ENCODE data around the gene LNX1. TPM values are rescaled to one million over a fixed set of nuclear protein-coding genes. Genes with fewer than 3 reads are reported as not detected.

Gene LNX1
- total and polyA plus RNA-seq, 4 experiments from 2014 or later, result 0.44 to 0.78 TPM; not detected in 2

DNA sequence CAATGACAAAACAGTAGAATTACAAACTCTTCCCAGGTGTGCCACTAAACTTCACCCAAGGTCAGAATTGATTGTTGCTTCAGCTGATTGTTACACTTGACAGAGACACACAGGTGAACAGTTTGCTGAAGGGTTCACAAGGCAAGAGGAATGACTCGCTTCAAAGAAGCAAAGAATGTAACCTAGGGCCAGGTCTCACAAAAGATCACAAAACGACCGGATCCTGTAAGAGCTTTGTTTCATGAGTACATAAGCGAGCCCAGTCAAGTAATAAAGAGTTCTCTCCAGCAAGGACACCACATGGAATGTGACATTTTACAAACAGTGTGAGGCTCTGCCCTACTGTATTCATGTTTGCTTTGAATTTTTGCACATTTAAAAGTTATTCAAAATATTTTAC is 9.1 kb downstream of the LNX1 start:
- Mint-ChIP-seq H3K4me3 (no peak overlapping the region), H3K27ac (no peak overlapping the region), H3K4me1 (no peaks in the 10 kb centered on the region), H3K27me3 (peaks cover 1 to 5% of the 10 kb centered on the region in 2 donors), H3K36me3 (no peaks in the 10 kb centered on the region), H3K9me3 (peaks cover 0 to 1% (median 0%) of the 10 kb centered on the region in 8 donors)
- ChIA-PET CTCF (ENCODE audit: partially characterized antibody) (no interaction called here), POLR2A (ENCODE audit: partially characterized antibody) (no interaction called here)
- no peaks in the 10 kb centered on the region for H3K36me3 ChIP-seq (ENCODE audit: insufficient read depth, low read length)
- H3K27ac ChIP-seq (ENCODE audit: low read depth, low read length), result no peak overlapping the region
- H3K9me3 ChIP-seq (ENCODE audit: control insufficient read depth in 1 of 2, low read length in 2 of 2), result no peaks in the 10 kb centered on the region
- intact Hi-C loops (cut with micrococcal nuclease), result no loop called here
- DNase-seq, result no peak
- no peaks in the 10 kb centered on the region for H3K27me3 ChIP-seq (ENCODE audit: insufficient read depth, low read length)
- H3K4me1 ChIP-seq (ENCODE audit: insufficient read depth, low read length), result no peaks in the 10 kb centered on the region
- H3K4me3 ChIP-seq (ENCODE audit: low read length in 2 of 2), result no peak overlapping the region

DNA sequence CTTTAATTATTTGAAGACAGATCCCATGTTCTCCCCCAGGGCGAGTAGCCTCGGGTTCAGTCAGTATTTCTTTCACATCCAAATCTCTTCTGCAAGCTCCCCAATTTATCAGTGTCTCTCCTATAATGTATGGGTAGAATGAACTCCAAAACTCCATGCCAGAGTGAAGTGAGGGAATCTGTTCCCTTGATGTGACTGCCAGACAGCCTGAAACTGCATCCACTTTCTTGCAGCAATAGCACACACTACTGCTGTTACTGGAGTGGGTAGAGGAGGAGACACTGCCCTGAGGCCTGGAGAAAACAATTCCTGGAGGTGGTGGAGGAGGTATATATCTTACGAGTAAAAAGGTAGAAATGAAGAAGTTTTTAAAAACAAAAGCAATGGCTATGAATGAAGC is 11.0 kb downstream of the LNX1 start:
- H3K36me3 ChIP-seq (ENCODE audit: insufficient read depth, low read length), result no peaks in the 10 kb centered on the region
- H3K4me1 ChIP-seq (ENCODE audit: insufficient read depth, low read length), result no peaks in the 10 kb centered on the region
- H3K27me3 Mint-ChIP-seq, result peaks cover 1 to 6% of the 10 kb centered on the region in 2 donors
- H3K27me3 ChIP-seq (ENCODE audit: insufficient read depth, low read length), result no peaks in the 10 kb centered on the region
- intact Hi-C loops (cut with micrococcal nuclease), result no loop called here
- ChIA-PET CTCF (ENCODE audit: partially characterized antibody) (no interaction called here), POLR2A (ENCODE audit: partially characterized antibody) (no interaction called here)
- no peak for DNase-seq
- H3K4me1 Mint-ChIP-seq, result no peaks in the 10 kb centered on the region
- H3K27ac ChIP-seq (ENCODE audit: low read depth, low read length), result no peak overlapping the region
- no peaks in the 10 kb centered on the region for H3K9me3 ChIP-seq (ENCODE audit: control insufficient read depth in 1 of 2, low read length in 2 of 2)
- peaks cover 0 to 5% (median 0%) of the 10 kb centered on the region in 8 donors for H3K9me3 Mint-ChIP-seq
- no peak overlapping the region for H3K4me3 ChIP-seq (ENCODE audit: low read length in 2 of 2)
- no peak overlapping the region for H3K27ac Mint-ChIP-seq
- no peaks in the 10 kb centered on the region for H3K36me3 Mint-ChIP-seq
- H3K4me3 Mint-ChIP-seq, result no peak overlapping the region

DNA sequence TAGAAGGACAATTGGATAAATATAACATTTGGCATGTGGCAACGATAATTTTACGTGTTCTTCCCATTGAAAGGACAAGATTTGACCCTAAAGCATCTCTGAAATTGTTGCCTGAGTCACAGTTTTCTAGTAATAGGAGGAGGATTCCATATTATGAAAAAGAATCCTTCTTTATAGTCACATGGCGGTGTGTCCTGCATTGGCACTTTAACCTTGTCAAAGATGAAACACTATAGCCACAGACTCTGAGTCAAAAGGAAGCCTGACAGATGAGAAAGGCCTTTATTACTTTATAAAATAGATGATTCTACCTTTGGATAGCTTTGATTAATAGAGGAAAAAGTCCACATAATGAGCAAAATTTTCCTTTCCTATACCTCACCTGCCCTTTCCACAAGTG is 11.5 kb downstream of the LNX1 start:
- intact Hi-C loops (cut with micrococcal nuclease), result no loop called here
- Histone ChIP-seq H3K4me1 (ENCODE audit: insufficient read depth, low read length) (no peaks in the 10 kb centered on the region), H3K27ac (ENCODE audit: low read depth, low read length) (no peak overlapping the region), H3K27me3 (ENCODE audit: insufficient read depth, low read length) (no peaks in the 10 kb centered on the region), H3K4me3 (ENCODE audit: low read length in 2 of 2) (no peak overlapping the region), H3K36me3 (ENCODE audit: insufficient read depth, low read length) (no peaks in the 10 kb centered on the region), H3K9me3 (ENCODE audit: control insufficient read depth in 1 of 2, low read length in 2 of 2) (no peaks in the 10 kb centered on the region)
- no peaks in the 10 kb centered on the region for H3K4me1 Mint-ChIP-seq
- POLR2A ChIA-PET (ENCODE audit: partially characterized antibody), result no interaction called here
- H3K4me3 Mint-ChIP-seq, result no peak overlapping the region
- CTCF ChIA-PET (ENCODE audit: partially characterized antibody), result no interaction called here
- H3K27ac Mint-ChIP-seq, result no peak overlapping the region
- H3K27me3 Mint-ChIP-seq, result peaks cover 1 to 6% of the 10 kb centered on the region in 2 donors
- no peak for DNase-seq
- H3K9me3 Mint-ChIP-seq, result peaks cover 0 to 5% (median 0%) of the 10 kb centered on the region in 8 donors
- no peaks in the 10 kb centered on the region for H3K36me3 Mint-ChIP-seq

DNA sequence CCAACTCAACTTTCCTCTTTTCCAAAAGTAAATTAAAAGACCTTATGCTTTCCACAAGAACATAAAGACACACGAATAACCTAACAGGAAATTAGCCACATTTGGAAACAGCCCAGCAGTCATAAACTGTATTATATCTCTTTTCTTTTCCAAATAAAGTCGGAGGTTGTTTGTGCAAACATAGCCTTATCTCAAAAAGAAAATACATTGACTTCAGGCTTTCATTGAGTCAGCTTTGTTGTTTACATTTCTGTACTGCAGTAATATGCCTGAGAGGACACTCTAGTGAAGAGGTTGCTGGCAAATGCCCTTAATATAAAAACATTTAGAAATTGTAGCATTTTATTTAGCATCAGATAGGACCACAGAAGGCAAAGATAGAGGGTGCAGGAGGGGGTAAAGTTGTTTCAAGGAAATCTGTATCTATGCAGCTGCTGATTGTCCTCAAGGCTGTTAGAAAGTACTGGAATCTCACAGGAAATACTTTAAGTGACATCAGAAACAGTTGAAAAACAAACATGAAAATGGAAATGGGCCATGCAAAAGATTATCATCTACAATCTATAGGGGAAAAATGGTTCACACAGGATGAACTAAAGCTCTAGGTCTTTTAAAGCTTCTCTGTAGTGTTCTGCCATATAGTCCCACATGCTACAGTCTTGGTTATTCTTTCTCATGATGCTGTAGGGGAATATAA is 14.5 kb downstream of the LNX1 start:
- Mint-ChIP-seq H3K27me3 (peaks cover 0 to 1% of the 10 kb centered on the region in 2 donors), H3K36me3 (no peaks in the 10 kb centered on the region), H3K4me3 (no peak overlapping the region), H3K4me1 (no peaks in the 10 kb centered on the region), H3K9me3 (peaks cover 0 to 6% (median 0%) of the 10 kb centered on the region in 8 donors), H3K27ac (no peak overlapping the region)
- no peak overlapping the region for H3K4me3 ChIP-seq (ENCODE audit: low read length in 2 of 2)
- no peaks in the 10 kb centered on the region for H3K27me3 ChIP-seq (ENCODE audit: insufficient read depth, low read length)
- DNase-seq, result no peak
- H3K4me1 ChIP-seq (ENCODE audit: insufficient read depth, low read length), result no peaks in the 10 kb centered on the region
- no peak overlapping the region for H3K27ac ChIP-seq (ENCODE audit: low read depth, low read length)
- ChIA-PET POLR2A (ENCODE audit: partially characterized antibody) (no interaction called here), CTCF (ENCODE audit: partially characterized antibody) (no interaction called here)
- H3K36me3 ChIP-seq (ENCODE audit: insufficient read depth, low read length), result no peaks in the 10 kb centered on the region
- H3K9me3 ChIP-seq (ENCODE audit: control insufficient read depth in 1 of 2, low read length in 2 of 2), result no peaks in the 10 kb centered on the region
- intact Hi-C loops (cut with micrococcal nuclease), result no loop called here

DNA sequence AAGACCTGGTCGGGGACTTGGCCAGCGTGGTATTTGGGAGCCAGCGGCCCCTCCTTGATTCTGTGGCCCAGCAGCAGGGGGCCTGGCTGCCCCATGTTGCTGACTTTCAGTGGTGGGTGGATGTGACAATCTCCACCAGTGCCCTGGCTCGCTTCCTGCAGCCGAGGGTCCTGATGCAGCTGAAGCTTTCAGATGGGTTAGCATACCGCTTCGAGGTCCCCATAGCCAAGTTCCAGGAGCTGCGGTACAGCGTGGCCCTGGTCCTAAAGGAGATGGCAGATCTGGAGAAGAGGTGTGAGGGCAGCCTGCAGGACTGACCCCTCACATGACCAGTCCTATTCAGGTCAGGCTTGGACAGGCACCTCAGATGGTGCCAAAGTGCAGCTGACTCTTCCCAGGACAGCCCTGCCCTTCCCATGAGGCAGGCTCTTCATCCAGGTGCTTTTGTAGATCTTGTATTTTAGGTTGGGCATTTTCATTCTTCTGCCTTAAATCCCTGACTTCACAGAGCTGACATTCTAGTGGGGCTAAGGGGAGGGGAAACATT is 15.1 kb downstream of the LNX1 start:
- H3K4me3 Mint-ChIP-seq, result no peak overlapping the region
- peaks cover 0 to 1% of the 10 kb centered on the region in 2 donors for H3K27me3 Mint-ChIP-seq
- H3K9me3 ChIP-seq (ENCODE audit: control insufficient read depth in 1 of 2, low read length in 2 of 2), result no peaks in the 10 kb centered on the region
- no peaks in the 10 kb centered on the region for H3K4me1 ChIP-seq (ENCODE audit: insufficient read depth, low read length)
- H3K36me3 Mint-ChIP-seq, result no peaks in the 10 kb centered on the region
- intact Hi-C loops (cut with micrococcal nuclease), result no loop called here
- no peaks in the 10 kb centered on the region for H3K36me3 ChIP-seq (ENCODE audit: insufficient read depth, low read length)
- H3K27me3 ChIP-seq (ENCODE audit: insufficient read depth, low read length), result no peaks in the 10 kb centered on the region
- no peaks in the 10 kb centered on the region for H3K4me1 Mint-ChIP-seq
- H3K9me3 Mint-ChIP-seq, result peaks cover 0 to 6% (median 0%) of the 10 kb centered on the region in 8 donors
- H3K4me3 ChIP-seq (ENCODE audit: low read length in 2 of 2), result no peak overlapping the region
- CTCF ChIA-PET (ENCODE audit: partially characterized antibody), result no interaction called here
- no peak overlapping the region for H3K27ac Mint-ChIP-seq
- POLR2A ChIA-PET (ENCODE audit: partially characterized antibody), result no interaction called here
- DNase-seq, result no peak
- H3K27ac ChIP-seq (ENCODE audit: low read depth, low read length), result no peak overlapping the region

DNA sequence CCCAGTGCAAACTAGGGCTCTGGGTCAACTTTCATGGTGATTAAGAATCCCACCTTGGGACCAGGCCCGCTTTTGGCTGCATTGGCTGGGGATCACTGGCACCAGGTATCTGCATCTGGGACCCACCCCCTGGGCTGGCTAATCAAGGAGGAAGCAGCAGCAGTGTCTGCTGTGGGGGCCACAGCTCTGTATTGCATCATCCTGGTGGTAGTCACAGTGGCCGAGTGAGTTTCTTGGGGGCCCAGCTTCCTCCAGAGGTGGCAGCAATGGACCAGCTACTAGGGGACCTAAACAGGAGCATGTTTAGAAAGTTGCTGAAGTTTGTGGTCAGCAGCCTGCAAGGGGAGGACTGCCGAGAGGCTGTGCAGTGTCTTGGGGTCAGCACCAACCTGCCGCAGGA is 15.7 kb downstream of the LNX1 start:
- POLR2A ChIA-PET (ENCODE audit: partially characterized antibody), result no interaction called here
- Histone ChIP-seq H3K4me3 (ENCODE audit: low read length in 2 of 2) (no peak overlapping the region), H3K27me3 (ENCODE audit: insufficient read depth, low read length) (no peaks in the 10 kb centered on the region), H3K9me3 (ENCODE audit: control insufficient read depth in 1 of 2, low read length in 2 of 2) (no peaks in the 10 kb centered on the region), H3K4me1 (ENCODE audit: insufficient read depth, low read length) (no peaks in the 10 kb centered on the region), H3K27ac (ENCODE audit: low read depth, low read length) (no peak overlapping the region), H3K36me3 (ENCODE audit: insufficient read depth, low read length) (no peaks in the 10 kb centered on the region)
- no peak overlapping the region for H3K4me3 Mint-ChIP-seq
- peaks cover 0 to 6% (median 0%) of the 10 kb centered on the region in 8 donors for H3K9me3 Mint-ChIP-seq
- CTCF ChIA-PET (ENCODE audit: partially characterized antibody), result no interaction called here
- H3K4me1 Mint-ChIP-seq, result no peaks in the 10 kb centered on the region
- no peak overlapping the region for H3K27ac Mint-ChIP-seq
- no peak for DNase-seq
- peaks cover 0 to 1% of the 10 kb centered on the region in 2 donors for H3K27me3 Mint-ChIP-seq
- intact Hi-C loops (cut with micrococcal nuclease), result no loop called here
- H3K36me3 Mint-ChIP-seq, result no peaks in the 10 kb centered on the region

DNA sequence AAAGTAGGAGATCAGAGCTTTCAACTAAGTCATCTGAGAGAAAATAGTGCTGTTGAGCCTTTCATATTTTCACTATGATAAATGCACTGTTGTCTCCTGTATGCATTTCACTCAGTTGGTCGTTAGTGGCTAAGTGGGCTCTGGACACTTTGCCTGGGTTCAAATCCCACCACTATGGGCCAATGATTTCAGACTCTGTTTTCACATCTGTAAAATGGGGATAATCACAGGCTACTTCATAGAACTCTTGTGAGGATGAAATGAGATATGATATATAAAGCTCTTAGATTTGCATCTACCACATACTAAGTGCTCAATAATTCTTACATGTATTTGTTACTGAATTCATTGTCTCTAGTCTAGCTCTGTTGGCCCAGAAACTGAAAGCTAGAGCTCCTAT is 16.8 kb downstream of the LNX1 start:
- no peak overlapping the region for H3K27ac Mint-ChIP-seq
- intact Hi-C loops (cut with micrococcal nuclease), result no loop called here
- H3K27me3 ChIP-seq (ENCODE audit: insufficient read depth, low read length), result no peaks in the 10 kb centered on the region
- no peaks in the 10 kb centered on the region for H3K36me3 ChIP-seq (ENCODE audit: insufficient read depth, low read length)
- no peak overlapping the region for H3K4me3 ChIP-seq (ENCODE audit: low read length in 2 of 2)
- ChIA-PET POLR2A (ENCODE audit: partially characterized antibody) (no interaction called here), CTCF (ENCODE audit: partially characterized antibody) (no interaction called here)
- H3K27me3 Mint-ChIP-seq, result peaks cover 0 to 1% of the 10 kb centered on the region in 2 donors
- no peak for DNase-seq
- H3K36me3 Mint-ChIP-seq, result no peaks in the 10 kb centered on the region
- H3K27ac ChIP-seq (ENCODE audit: low read depth, low read length), result no peak overlapping the region
- H3K4me1 Mint-ChIP-seq, result no peaks in the 10 kb centered on the region
- no peaks in the 10 kb centered on the region for H3K9me3 ChIP-seq (ENCODE audit: control insufficient read depth in 1 of 2, low read length in 2 of 2)
- H3K9me3 Mint-ChIP-seq, result peaks cover 0 to 6% (median 0%) of the 10 kb centered on the region in 8 donors
- H3K4me1 ChIP-seq (ENCODE audit: insufficient read depth, low read length), result no peaks in the 10 kb centered on the region
- H3K4me3 Mint-ChIP-seq, result no peak overlapping the region

All from CD4-positive, alpha-beta memory T cell (primary cell).